Lower leg skin (tissue), 4 donors: ENCODE data around the gene FAM177A1. TPM values are rescaled to one million over a fixed set of nuclear protein-coding genes. Genes with fewer than 3 reads are reported as not detected.
"Not testable (repeated sequence)": the region's sequence is repeated elsewhere in the genome, so short reads cannot be mapped to it uniquely, and the experiment has no call there.

ENCODE experiments used
- DNase-seq, 2 donors: peaks; one replicate each; pipeline ENCODE4 v3.0.0-alpha.2; 2019; ENCODE audit warnings: low spot score in 2 of 2
- H3K4me3 ChIP-seq: fragments of 200-600 bp; sonication (generic); 2 replicates; pipeline ENCODE4 v1.5.1; 2017; ENCODE audit warnings: mild to moderate bottlenecking, low read depth; ENCODE audit not compliant: poor library complexity, severe bottlenecking
- POLR2A ChIP-seq, 2 donors: fragments of 450-650 bp; IDR thresholded peaks; one replicate each; pipeline ENCODE4 v1.6.1; 2016 to 2017; ENCODE audit warnings: antibody characterized with exemption in 2 of 2, mild to moderate bottlenecking in 1 of 2, moderate library complexity in 1 of 2
- WGBS, 2 donors: methylation state at CpG; one replicate each; pipeline ENCODE4 v1.1.5; 2018; 5-methylcytosine and 5-hydroxymethylcytosine counted together
- intact Hi-C: fragments of 100-400 bp; cut with DNase I; formaldehyde crosslinking; loops from one replicate; pipeline ENCODE4 v1.15.0; 2023; ENCODE audit warnings: low total_unique reads
- total RNA-seq, 4 donors: library from RNA; depleted of rRNA; stranded (reverse); fragments of >200 nt; gene quantifications; one replicate each; pipeline ENCODE4 v1.1.0, GENCODE V29; 2016
- TF ChIP-seq, protein P1 (sequence below), 3 donors: fragments of 450-650 bp; IDR thresholded peaks; one replicate each; pipeline ENCODE4 v1.5.1; 2016; ENCODE audit warnings: antibody characterized with exemption in 3 of 3, mild to moderate bottlenecking in 3 of 3, moderate library complexity in 2 of 3

Gene FAM177A1
- total RNA-seq, 4 donors from 2014 or later: 38.8 to 51.5 (median 47.7) TPM

GRCh38 chr14:35073486-35073885 lies 27.4 kb downstream of the FAM177A1 start:
- 95 to 96% methylated on average over 1 of the region's 1 CpG for WGBS, 2 donors

DNA sequence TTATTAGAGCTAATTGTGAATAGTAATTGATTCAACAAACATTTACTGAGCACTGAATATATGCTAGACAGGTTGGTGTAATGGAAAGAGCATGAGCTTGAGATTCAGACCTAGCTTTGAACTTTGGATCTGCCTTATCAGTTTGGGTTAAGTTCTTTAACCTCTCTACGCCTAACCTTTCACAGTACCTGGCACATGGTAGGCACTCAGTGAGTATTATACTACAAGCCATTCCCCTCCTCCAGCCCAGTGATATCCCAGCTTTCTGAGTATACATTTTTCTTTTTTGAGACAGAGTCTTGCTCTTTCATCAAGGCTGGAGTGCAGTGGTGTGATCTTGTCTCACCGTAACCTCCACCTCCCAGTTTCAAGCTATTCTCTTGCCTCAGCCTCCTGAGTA lies 32.0 kb downstream of the FAM177A1 start:
- TF ChIP-seq, protein P1, sequence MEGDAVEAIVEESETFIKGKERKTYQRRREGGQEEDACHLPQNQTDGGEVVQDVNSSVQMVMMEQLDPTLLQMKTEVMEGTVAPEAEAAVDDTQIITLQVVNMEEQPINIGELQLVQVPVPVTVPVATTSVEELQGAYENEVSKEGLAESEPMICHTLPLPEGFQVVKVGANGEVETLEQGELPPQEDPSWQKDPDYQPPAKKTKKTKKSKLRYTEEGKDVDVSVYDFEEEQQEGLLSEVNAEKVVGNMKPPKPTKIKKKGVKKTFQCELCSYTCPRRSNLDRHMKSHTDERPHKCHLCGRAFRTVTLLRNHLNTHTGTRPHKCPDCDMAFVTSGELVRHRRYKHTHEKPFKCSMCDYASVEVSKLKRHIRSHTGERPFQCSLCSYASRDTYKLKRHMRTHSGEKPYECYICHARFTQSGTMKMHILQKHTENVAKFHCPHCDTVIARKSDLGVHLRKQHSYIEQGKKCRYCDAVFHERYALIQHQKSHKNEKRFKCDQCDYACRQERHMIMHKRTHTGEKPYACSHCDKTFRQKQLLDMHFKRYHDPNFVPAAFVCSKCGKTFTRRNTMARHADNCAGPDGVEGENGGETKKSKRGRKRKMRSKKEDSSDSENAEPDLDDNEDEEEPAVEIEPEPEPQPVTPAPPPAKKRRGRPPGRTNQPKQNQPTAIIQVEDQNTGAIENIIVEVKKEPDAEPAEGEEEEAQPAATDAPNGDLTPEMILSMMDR (IDR thresholded peaks at IDR 0.05): no peak
- TF ChIP-seq POLR2A (IDR thresholded peaks at IDR 0.05): no peak
- no peak overlapping the region for H3K4me3 ChIP-seq
- no peak for DNase-seq
- WGBS, 2 donors: 95 to 98% methylated on average over 2 of the region's 2 CpGs
- intact Hi-C loops: no loop called here

More at GRCh38 chr14:35073486-35073885, 27.4 kb downstream of the FAM177A1 start:
- intact Hi-C loops: no loop called here
- no peak overlapping the region for H3K4me3 ChIP-seq
- TF ChIP-seq POLR2A (IDR thresholded peaks at IDR 0.05): no peak
- TF ChIP-seq, protein P1 (IDR thresholded peaks at IDR 0.05): no peak
- no peak for DNase-seq

GRCh38 chr14:35079742-35080141 lies 33.7 kb downstream of the FAM177A1 start:
- no peak for TF ChIP-seq POLR2A (IDR thresholded peaks at IDR 0.05)
- TF ChIP-seq, protein P1 (IDR thresholded peaks at IDR 0.05): no peak
- no peak overlapping the region for H3K4me3 ChIP-seq
- intact Hi-C loops: no loop called here
- no peak for DNase-seq
- 82 to 100% methylated on average over 1 of the region's 1 CpG for WGBS, 2 donors

GRCh38 chr14:35083530-35084150 lies 37.6 kb downstream of the FAM177A1 start:
- TF ChIP-seq POLR2A (IDR thresholded peaks at IDR 0.05): no peak
- TF ChIP-seq, protein P1 (IDR thresholded peaks at IDR 0.05): no peak
- H3K4me3 ChIP-seq: no peak overlapping the region
- 93 to 95% methylated on average over 8 of the region's 8 CpGs for WGBS, 2 donors
- intact Hi-C loops: no loop called here
- DNase-seq: no peak

- no peak for DNase-seq
- TF ChIP-seq, protein P1 (IDR thresholded peaks at IDR 0.05): no peak
- no peak for TF ChIP-seq POLR2A (IDR thresholded peaks at IDR 0.05)
- intact Hi-C loops: no loop called here
- WGBS, 2 donors: 85 to 92% methylated on average over 2 of the region's 2 CpGs
- no peak overlapping the region for H3K4me3 ChIP-seq
Measured at GRCh38 chr14:35085441-35085840, 39.4 kb downstream of the FAM177A1 start.

DNA sequence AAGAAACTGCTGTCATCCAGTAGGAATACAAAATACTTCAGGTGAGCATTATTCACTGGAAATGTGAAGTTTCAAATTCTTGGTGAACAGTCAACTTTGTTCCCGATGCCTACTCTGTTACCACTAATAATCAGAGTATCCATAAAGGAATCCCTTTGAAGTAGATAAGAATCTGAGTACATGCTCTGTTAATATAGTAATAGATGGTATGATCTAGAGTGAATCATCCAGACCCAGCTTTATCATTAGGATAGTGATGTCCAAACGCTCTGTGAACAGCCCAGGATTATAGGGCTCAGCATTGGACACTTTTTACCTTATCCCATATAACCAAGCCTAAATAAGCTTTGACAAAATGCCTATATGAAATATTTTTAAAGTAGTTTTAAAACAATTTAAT lies 42.4 kb downstream of the FAM177A1 start:
- intact Hi-C loops: no loop called here
- no peak for TF ChIP-seq POLR2A (IDR thresholded peaks at IDR 0.05)
- TF ChIP-seq, protein P1 (IDR thresholded peaks at IDR 0.05): no peak
- no peak for DNase-seq
- H3K4me3 ChIP-seq: no peak overlapping the region
- WGBS, 2 donors: 85 to 91% methylated on average over 2 of the region's 2 CpGs

DNA sequence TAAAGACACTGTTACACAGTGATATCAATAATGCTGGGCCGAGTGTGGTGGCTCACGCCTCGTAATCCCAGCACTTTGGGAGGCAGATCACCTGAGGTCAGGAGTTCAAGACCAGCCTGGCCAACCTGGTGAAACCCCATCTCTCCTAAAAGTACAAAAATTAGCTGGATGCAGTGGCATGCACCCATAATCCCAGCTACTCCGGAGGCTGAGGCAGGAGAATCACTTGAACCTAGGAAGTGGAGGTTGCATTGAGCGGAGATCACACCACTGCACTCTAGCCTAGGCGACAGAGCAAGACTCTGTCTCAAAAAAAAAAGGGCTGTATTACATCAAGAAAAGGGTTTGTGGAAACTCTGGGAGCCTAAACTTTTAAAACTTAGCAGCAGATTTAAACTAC lies 48.6 kb downstream of the FAM177A1 start:
- intact Hi-C loops, DNase-seq, H3K4me3 ChIP-seq: not testable (repeated sequence)
- 86 to 95% methylated on average over 6 of the region's 6 CpGs for WGBS, 2 donors
